WTC11 (cell line): ENCODE results near the gene HOXB8. TPM values are rescaled to one million over a fixed set of nuclear protein-coding genes. Genes with fewer than 3 reads are reported as not detected.

ENCODE experiments used
- ATAC-seq: fragments of 200-7000 bp; cut with Tn5 transposase; 2 replicates; pipeline ENCODE4 v1.10.0; 2021; ENCODE audit warnings: mild to moderate bottlenecking, moderate library complexity
- CTCF ChIA-PET: fragments of 300-600 bp; sonication (Branson Sonifier 250); formaldehyde crosslinking; loops from one replicate; lab custom pipeline; 2021; ENCODE audit warnings: antibody characterized with exemption; lab: Charles Lee
- POLR2A ChIA-PET: fragments of 350-600 bp; sonication (Branson Sonifier 250); formaldehyde crosslinking; loops from one replicate; lab custom pipeline; 2021; ENCODE audit warnings: antibody characterized with exemption; lab: Charles Lee
- DNase-seq: peaks from one replicate; pipeline ENCODE4 v3.0.0; 2021; ENCODE audit warnings: low spot score
- H3K27ac Mint-ChIP-seq: 2 replicates; pipeline ENCODE4 v1.8.0; 2021; ENCODE audit warnings: mixed read lengths
- H3K27me3 Mint-ChIP-seq: 2 replicates; pipeline ENCODE4 v1.8.0; 2021; ENCODE audit warnings: low read depth, mild to moderate bottlenecking, moderate library complexity, mixed read lengths
- H3K36me3 Mint-ChIP-seq: 2 replicates; pipeline ENCODE4 v1.8.0; 2021; ENCODE audit warnings: mixed read lengths
- H3K4me1 Mint-ChIP-seq: 2 replicates; pipeline ENCODE4 v1.8.0; 2022; ENCODE audit warnings: mixed read lengths
- H3K4me3 Mint-ChIP-seq: 2 replicates; pipeline ENCODE4 v1.8.0; 2021; ENCODE audit warnings: mild to moderate bottlenecking, moderate library complexity, mixed read lengths
- H3K9me3 Mint-ChIP-seq: 2 replicates; pipeline ENCODE4 v1.8.0; 2021; ENCODE audit warnings: mixed read lengths
- AFF4 ChIP-seq: sonication (generic); formaldehyde crosslinking; IDR thresholded peaks from 2 replicates; pipeline ENCODE4 v1.8.1; 2023; ENCODE audit warnings: mild to moderate bottlenecking, missing genetic modification reagents, borderline replicate concordance
- ARID4B ChIP-seq: sonication (generic); formaldehyde crosslinking; IDR thresholded peaks from 2 replicates; pipeline ENCODE4 v1.8.0; 2023; ENCODE audit warnings: missing genetic modification reagents, mild to moderate bottlenecking, borderline replicate concordance
- CBFB ChIP-seq: sonication (generic); formaldehyde crosslinking; IDR thresholded peaks from 2 replicates; pipeline ENCODE4 v1.8.1; 2022; ENCODE audit warnings: mild to moderate bottlenecking, low read depth, missing genetic modification reagents
- GRHL2 ChIP-seq: fragments of 250-450 bp; sonication (Bioruptor Pico); IDR thresholded peaks from 2 replicates; pipeline ENCODE4 v1.8.0; 2022; ENCODE audit warnings: mild to moderate bottlenecking, moderate library complexity; ENCODE audit not compliant: insufficient replicate concordance, severe bottlenecking
- HMGA2 ChIP-seq: fragments of 250-450 bp; sonication (Bioruptor Pico); IDR thresholded peaks from 2 replicates; pipeline ENCODE4 v1.4.0; 2021; ENCODE audit warnings: mild to moderate bottlenecking, moderate library complexity
- MXD4 ChIP-seq: fragments of 250-450 bp; sonication (Bioruptor Pico); IDR thresholded peaks from 2 replicates; pipeline ENCODE4 v1.8.0; 2021; ENCODE audit warnings: mild to moderate bottlenecking, moderate library complexity, borderline replicate concordance
- NR3C1 ChIP-seq: sonication (generic); formaldehyde crosslinking; conservative IDR thresholded peaks from 2 replicates; pipeline ENCODE4 v1.8.1; 2023; ENCODE audit warnings: low read depth, mild to moderate bottlenecking, missing genetic modification reagents
- SMAD3 ChIP-seq: sonication (generic); formaldehyde crosslinking; IDR thresholded peaks from 2 replicates; pipeline ENCODE4 v1.8.0; 2022; ENCODE audit warnings: missing genetic modification reagents, mild to moderate bottlenecking, borderline replicate concordance
- SOX15 ChIP-seq: fragments of 250-450 bp; sonication (Bioruptor Pico); IDR thresholded peaks from 2 replicates; pipeline ENCODE4 v1.9.0; 2021; ENCODE audit warnings: mild to moderate bottlenecking
- USF1 ChIP-seq: sonication (generic); formaldehyde crosslinking; IDR thresholded peaks from 2 replicates; pipeline ENCODE4 v1.8.0; 2022; ENCODE audit warnings: mild to moderate bottlenecking, missing genetic modification reagents
- ZBTB21 ChIP-seq: sonication (generic); formaldehyde crosslinking; IDR thresholded peaks from 2 replicates; pipeline ENCODE4 v1.8.1; 2023; ENCODE audit warnings: mild to moderate bottlenecking, missing genetic modification reagents, borderline replicate concordance
- ZNF263 ChIP-seq: sonication (generic); formaldehyde crosslinking; IDR thresholded peaks from 2 replicates; pipeline ENCODE4 v1.8.1; 2022; ENCODE audit warnings: low read depth, mild to moderate bottlenecking, moderate library complexity, missing genetic modification reagents
- ZNF281 ChIP-seq: sonication (generic); formaldehyde crosslinking; IDR thresholded peaks from 2 replicates; pipeline ENCODE4 v1.8.0; 2023; ENCODE audit warnings: mild to moderate bottlenecking, missing genetic modification reagents
- ZNF416 ChIP-seq: fragments of 250-450 bp; sonication (Bioruptor Pico); IDR thresholded peaks from 2 replicates; pipeline ENCODE4 v1.9.0; 2021; ENCODE audit warnings: mild to moderate bottlenecking, inconsistent platforms
- ZNF425 ChIP-seq: fragments of 250-450 bp; sonication (Bioruptor Pico); conservative IDR thresholded peaks from 2 replicates; pipeline ENCODE4 v1.9.0; 2021; ENCODE audit warnings: mild to moderate bottlenecking
- total RNA-seq: library from RNA; stranded (reverse); gene quantifications from 3 replicates; pipeline ENCODE4 v1.2.3, GENCODE V29; 2021
- TF ChIP-seq, protein P1 (sequence below): fragments of 250-450 bp; sonication (Bioruptor Pico); IDR thresholded peaks from 2 replicates; pipeline ENCODE4 v2.1.2; 2022; ENCODE audit warnings: mild to moderate bottlenecking, moderate library complexity
- TF ChIP-seq, protein P2 (sequence below): fragments of 250-450 bp; sonication (Bioruptor Pico); IDR thresholded peaks from 2 replicates; pipeline ENCODE4 v1.9.0; 2021; ENCODE audit warnings: mild to moderate bottlenecking

The HOXB8 gene
- total RNA-seq, 1 experiment from 2014 or later: not detected

GRCh38 chr17:48562934-48563333 lies 52.2 kb downstream of the HOXB8 start:
- ChIA-PET CTCF (interaction anchor here (0.7 to 2.3 kb wide), 3 partner anchors 19 to 74 kb away, joined by 3 to 8 read pairs (median 4); no protein-coding TSS in a partner anchor), POLR2A (interaction anchor here (0.8 kb wide), 1 partner anchor 8 kb away, joined by 3 read pairs; no protein-coding TSS in a partner anchor)
- Mint-ChIP-seq H3K9me3 (no peaks in the 10 kb centered on the region), H3K36me3 (no peaks in the 10 kb centered on the region), H3K4me3 (no peak overlapping the region), H3K27me3 (peaks cover 62% of the 10 kb centered on the region; the same call in 1 of the 2 replicates), H3K27ac (no peak overlapping the region), H3K4me1 (peaks cover 29% of the 10 kb centered on the region)
- ATAC-seq (no peak), DNase-seq (no peak)
- TF ChIP-seq, protein P1, sequence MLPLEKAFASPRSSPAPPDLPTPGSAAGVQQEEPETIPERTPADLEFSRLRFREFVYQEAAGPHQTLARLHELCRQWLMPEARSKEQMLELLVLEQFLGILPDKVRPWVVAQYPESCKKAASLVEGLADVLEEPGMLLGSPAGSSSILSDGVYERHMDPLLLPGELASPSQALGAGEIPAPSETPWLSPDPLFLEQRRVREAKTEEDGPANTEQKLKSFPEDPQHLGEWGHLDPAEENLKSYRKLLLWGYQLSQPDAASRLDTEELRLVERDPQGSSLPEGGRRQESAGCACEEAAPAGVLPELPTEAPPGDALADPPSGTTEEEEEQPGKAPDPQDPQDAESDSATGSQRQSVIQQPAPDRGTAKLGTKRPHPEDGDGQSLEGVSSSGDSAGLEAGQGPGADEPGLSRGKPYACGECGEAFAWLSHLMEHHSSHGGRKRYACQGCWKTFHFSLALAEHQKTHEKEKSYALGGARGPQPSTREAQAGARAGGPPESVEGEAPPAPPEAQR (CRISPR knock-in tag): no peak
- no peak for TF ChIP-seq ZBTB21 (CRISPR knock-in tag)
- TF ChIP-seq SOX15 (CRISPR knock-in tag): no peak
- TF ChIP-seq NR3C1: no peak
- TF ChIP-seq ARID4B: no peak
- TF ChIP-seq ZNF416 (CRISPR knock-in tag): no peak
- no peak for TF ChIP-seq SMAD3
- no peak for TF ChIP-seq GRHL2
- TF ChIP-seq USF1 (CRISPR knock-in tag): no peak
- TF ChIP-seq AFF4 (CRISPR knock-in tag): no peak
- TF ChIP-seq CBFB (CRISPR knock-in tag): no peak
- no peak for TF ChIP-seq HMGA2 (CRISPR knock-in tag)
- TF ChIP-seq ZNF263 (CRISPR knock-in tag): no peak
- TF ChIP-seq, protein P2, sequence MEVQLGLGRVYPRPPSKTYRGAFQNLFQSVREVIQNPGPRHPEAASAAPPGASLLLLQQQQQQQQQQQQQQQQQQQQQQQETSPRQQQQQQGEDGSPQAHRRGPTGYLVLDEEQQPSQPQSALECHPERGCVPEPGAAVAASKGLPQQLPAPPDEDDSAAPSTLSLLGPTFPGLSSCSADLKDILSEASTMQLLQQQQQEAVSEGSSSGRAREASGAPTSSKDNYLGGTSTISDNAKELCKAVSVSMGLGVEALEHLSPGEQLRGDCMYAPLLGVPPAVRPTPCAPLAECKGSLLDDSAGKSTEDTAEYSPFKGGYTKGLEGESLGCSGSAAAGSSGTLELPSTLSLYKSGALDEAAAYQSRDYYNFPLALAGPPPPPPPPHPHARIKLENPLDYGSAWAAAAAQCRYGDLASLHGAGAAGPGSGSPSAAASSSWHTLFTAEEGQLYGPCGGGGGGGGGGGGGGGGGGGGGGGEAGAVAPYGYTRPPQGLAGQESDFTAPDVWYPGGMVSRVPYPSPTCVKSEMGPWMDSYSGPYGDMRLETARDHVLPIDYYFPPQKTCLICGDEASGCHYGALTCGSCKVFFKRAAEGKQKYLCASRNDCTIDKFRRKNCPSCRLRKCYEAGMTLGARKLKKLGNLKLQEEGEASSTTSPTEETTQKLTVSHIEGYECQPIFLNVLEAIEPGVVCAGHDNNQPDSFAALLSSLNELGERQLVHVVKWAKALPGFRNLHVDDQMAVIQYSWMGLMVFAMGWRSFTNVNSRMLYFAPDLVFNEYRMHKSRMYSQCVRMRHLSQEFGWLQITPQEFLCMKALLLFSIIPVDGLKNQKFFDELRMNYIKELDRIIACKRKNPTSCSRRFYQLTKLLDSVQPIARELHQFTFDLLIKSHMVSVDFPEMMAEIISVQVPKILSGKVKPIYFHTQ (CRISPR knock-in tag): no peak
- TF ChIP-seq ZNF281 (CRISPR knock-in tag): no peak
- TF ChIP-seq ZNF425 (CRISPR knock-in tag): no peak
- TF ChIP-seq MXD4 (CRISPR knock-in tag): no peak
